Measurements from ENCODE around the gene POPDC3. TPM values are rescaled to one million over a fixed set of nuclear protein-coding genes. Genes with fewer than 3 reads are reported as not detected.
"Not testable (repeated sequence)": the region's sequence is repeated elsewhere in the genome, so short reads cannot be mapped to it uniquely, and the experiment has no call there.

The POPDC3 gene, protein sequence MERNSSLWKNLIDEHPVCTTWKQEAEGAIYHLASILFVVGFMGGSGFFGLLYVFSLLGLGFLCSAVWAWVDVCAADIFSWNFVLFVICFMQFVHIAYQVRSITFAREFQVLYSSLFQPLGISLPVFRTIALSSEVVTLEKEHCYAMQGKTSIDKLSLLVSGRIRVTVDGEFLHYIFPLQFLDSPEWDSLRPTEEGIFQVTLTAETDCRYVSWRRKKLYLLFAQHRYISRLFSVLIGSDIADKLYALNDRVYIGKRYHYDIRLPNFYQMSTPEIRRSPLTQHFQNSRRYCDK
- 0.25 and 0.39 TPM in 2 replicates for total RNA-seq

DNA sequence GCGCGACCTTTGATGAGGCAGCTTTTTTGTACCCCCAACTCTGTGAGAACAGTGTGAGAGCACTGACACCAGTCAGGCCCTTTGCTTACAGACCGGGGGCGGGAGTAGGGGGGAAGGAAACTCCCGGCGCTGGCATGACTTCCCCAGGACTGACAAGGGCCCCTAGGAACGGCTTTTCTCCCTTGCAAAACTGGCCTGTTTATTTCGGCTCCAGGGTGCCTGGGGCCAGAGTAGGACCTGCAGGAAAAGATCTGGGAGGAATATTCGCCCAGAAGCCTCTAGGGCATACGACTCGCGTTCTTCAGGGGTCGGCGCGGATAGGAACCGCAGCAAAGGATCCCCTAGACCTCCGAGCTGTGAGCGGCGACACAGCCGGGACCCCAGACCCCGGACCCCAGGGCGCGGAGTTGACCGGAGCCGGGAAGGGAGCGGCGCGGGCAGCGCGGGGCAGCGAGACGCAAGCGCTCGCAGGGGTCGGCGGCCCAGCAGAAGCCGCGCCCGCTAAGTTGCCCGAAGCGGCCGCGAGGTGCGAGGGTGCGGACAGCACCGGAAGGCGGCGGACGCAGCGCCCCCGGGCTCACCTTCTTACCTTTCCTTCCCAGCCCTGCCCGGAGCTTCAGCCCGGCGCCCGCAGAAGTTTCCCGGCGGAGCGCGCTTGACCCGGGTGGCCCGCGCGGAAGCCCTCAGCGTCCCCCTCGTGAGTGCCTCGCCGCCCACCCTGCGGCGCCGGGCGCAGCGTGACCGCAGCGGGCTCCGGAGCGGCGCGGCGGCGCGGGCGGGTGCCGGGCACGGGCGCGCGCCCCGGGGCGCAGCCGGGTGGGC, at the start of gene POPDC3:
Gene POPDC3 (minus strand): TSS at position 771 of the 822 bp plus-strand sequence. CDS start 18,105 bp downstream, outside the sequence.
- peak in 1 of 2 donors; percentile 25 for DNase-seq (ENCODE audit: low read depth in 2 of 2)

GRCh38 chr6:105227295-105227767, 47.5 kb upstream of the POPDC3 start:
- DNase-seq (ENCODE audit: low read depth in 2 of 2): no peak

- DNase-seq (ENCODE audit: low read depth in 2 of 2): no peak
Measured at GRCh38 chr6:105226598-105227294, 46.9 kb upstream of the POPDC3 start.

- no peak for DNase-seq (ENCODE audit: low read depth in 2 of 2)
Measured at GRCh38 chr6:105223242-105223641, 43.4 kb upstream of the POPDC3 start.

DNA sequence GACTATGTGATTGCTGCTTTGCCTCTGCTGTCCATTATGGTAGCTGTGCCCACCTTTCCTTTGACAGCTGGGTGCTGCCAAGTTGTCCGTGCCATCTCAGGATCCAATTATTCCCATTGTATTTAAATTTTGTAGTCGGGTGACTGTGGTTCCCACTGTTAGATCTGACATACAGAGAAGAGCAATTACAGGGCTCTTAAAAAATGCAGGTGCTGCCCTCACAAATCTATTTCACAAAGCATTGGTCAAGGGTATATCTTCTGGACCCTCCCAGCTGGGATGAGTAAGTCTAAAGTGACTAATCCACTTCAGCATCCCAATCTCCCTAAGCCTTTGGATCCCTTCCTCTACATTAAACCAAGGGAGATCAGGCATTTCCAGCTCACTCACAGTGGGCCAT, 41.4 kb upstream of the POPDC3 start:
- not testable (repeated sequence) for DNase-seq (ENCODE audit: low read depth in 2 of 2)

DNA sequence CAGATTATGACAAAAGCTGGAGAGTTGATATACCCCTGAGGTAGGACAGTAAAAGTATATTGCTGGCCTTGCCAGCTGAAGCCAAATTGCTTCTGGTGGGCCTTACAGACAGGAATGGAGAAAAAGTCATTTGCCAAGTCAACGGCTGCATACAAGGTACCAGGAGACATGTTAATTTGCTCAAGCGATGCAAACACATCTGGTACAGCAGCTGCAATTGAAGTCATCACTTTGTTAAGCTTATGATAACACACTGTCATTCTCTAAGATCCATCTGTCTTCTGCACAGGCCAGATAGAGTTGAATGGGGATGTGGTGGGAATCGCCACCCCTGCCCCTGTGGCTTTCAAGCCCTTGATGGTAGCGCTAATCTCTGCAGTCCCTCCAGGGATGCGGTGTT, 40.4 kb upstream of the POPDC3 start:
- no peak for DNase-seq (ENCODE audit: low read depth in 2 of 2)

DNA sequence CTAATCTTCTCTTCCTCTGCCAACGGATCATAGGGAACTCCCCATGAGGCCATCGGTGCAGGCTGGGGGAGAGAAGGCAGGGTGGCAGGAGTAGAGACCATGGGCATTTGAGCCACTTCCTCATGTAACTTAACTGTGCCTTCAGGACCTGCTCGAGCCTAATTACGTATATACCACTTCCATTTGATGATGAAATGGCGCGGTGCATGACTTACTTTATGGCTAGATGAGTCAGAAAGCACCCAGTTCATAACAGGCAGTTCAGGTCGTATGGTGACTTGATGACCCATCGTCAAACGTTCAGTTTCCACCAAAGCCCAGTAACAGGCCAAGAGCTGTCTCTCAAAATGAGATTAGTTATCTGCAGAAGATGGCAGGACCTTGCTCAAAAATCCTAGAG, 39.4 kb upstream of the POPDC3 start:
- DNase-seq (ENCODE audit: low read depth in 2 of 2): not testable (repeated sequence)

DNA sequence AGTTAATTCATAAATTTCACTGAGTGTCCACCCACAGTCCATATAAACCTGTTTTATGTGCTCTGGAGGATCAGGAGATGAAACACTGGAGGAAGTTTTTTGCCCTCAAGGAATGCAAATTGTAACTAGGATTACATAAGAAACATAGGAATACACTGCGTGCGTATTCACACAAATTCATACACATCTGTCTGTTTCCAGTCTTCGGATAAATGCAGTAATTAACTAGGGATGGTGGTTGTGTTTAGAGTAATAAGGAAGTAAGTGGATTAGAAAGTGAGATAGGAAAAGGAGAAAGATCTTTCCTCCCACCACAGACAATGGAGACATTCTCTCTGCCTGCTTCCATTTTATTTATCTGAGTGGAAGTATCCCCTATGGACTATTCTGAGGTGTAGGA, 35.7 kb upstream of the POPDC3 start:
- no peak for DNase-seq (ENCODE audit: low read depth in 2 of 2)

DNA sequence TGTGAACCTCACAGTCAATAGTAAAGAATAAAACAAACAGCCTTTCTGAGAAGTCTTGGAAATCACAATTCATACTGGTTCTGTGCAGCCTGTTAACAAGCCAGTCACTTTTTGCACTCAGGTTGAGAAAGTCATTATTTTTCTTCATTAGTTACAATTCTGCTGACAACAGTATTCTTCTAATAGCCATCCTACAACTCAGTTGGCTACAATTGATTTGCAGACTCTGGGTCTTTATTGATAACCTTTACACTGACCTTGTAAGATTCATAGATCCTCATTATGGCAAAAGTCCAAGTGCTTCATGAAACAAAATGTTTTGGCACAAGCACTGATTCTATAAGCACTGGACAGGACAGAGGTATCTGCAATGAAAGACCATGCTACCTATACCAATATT, 34.9 kb upstream of the POPDC3 start:
- DNase-seq (ENCODE audit: low read depth in 2 of 2): no peak

GRCh38 chr6:105213272-105213671, 33.5 kb upstream of the POPDC3 start:
- DNase-seq (ENCODE audit: low read depth in 2 of 2): no peak

GRCh38 chr6:105212587-105212986, 32.8 kb upstream of the POPDC3 start:
- no peak for DNase-seq (ENCODE audit: low read depth in 2 of 2)

DNA sequence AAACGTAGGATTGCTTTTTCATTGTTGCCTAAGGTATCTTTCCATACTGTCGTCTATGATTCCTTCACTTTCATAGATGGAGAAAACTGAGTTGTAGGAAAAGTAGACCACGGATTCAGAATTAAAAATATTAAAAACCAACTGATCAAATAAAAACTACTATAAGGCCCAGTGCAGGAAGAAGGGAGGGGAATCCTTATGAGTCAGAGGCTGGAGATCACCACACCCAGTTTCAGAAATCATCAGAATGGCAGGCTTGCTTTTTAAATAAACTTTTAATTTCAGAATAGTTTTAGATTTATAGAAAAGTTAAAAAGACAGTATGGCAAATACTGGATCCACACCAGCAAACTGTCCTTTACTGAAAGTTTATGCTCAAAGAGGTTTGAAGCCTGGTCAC, 32.0 kb upstream of the POPDC3 start:
- no peak for DNase-seq (ENCODE audit: low read depth in 2 of 2)

- no peak for DNase-seq (ENCODE audit: low read depth in 2 of 2)
Measured at GRCh38 chr6:105210932-105211531, 31.2 kb upstream of the POPDC3 start.

DNA sequence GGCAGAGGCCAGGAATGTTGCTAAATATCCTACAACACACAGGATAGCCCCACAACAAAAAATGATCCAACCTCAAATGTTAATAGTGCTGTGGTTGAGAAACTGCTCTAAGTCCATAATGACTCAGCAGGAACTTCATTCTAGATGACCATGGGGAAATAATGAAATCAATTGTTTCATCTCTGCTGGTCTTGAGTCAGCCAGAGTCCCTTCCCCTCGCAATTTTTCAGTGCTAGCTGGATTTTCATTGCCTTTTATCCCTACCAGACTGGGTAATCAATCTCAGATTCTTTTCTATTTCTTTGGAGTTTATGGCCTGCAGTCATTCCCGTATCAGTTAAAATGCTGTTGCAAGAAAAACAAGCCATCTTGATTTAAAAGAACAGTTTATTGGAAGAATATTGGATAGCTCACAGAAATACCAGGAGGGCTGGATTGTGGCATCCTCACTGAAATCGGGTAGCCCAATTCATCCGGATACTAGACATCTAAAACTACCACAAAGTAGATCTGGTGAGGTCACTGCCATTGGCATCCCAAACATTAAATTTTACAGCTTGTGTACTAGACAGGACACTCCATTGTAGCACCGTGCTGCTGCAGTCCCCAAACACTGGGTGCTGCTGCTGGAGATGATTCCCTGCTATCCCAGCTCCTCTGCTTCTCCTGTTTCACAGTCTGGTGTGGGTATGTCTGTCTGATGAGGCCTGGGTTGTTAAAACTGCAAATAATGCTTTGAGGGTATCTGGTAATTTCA, 30.3 kb upstream of the POPDC3 start:
- DNase-seq (ENCODE audit: low read depth in 2 of 2): peak in 1 of 2 donors; percentile 60

DNA sequence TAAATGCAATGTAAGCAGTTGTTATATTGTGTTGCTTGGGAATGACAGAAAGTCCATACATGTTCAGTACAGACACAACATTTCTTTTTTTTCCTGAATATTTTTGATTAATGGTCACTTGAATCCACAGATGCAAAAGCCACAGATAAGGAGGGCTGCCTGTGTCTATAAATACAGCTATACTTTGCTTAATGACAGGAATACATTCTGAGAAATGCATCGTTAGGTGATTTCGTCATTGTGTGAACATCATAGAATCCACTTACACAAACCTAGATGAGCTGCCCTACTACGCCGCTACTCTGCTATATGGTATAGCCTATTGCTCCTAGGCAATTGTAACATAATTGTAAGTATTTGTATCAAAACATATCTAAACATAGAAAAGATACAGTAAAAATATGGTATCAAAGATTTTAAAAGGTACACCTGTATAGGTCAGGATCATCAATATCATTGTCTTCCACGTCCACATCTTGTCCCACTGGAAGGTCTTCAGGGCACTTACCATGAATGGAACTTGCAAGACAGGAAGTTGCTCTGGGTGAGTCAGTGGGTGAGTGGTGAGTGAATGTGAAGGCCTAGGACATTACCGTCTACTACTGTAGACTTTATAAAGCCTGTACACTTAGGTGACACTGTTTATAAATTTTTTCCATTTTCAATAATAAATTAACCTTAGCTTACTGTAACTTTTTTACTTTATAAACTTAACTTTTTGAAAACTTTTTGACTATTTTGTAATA, 27.9 kb upstream of the POPDC3 start:
- DNase-seq (ENCODE audit: low read depth in 2 of 2): peak in 1 of 2 donors; percentile 58

GRCh38 chr6:105204768-105205167, 25.0 kb upstream of the POPDC3 start:
- no peak for DNase-seq (ENCODE audit: low read depth in 2 of 2)

- DNase-seq (ENCODE audit: low read depth in 2 of 2): no peak
Measured at GRCh38 chr6:105204331-105204730, 24.5 kb upstream of the POPDC3 start.

- no peak for DNase-seq (ENCODE audit: low read depth in 2 of 2)
Measured at GRCh38 chr6:105202486-105202885, 22.7 kb upstream of the POPDC3 start.

- no peak for DNase-seq (ENCODE audit: low read depth in 2 of 2)
Measured at GRCh38 chr6:105200133-105200730, 20.4 kb upstream of the POPDC3 start.

DNA sequence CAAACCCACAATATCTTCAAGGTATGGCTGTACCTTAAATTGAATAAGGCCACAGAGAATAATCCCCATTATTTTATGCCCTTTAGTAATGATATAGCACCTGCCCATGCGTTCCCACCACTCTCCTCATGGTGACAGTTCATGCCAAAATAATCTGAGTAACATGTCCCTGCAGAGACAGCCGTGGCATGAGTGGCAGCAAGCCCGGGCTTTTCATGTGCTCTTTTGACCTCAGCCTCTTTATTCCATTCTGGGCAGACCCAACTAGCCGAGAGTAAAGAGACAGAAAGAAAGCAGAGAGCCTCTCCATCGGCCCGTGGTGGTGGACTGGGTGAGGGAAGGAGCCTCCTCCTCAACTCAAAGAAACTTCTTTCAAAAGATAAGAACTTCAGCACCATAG, 19.9 kb upstream of the POPDC3 start:
- DNase-seq (ENCODE audit: low read depth in 2 of 2): no peak
